ENCODE measurements around the gene ACTMAP.

GRCh38 chr19:40797166-40797962 lies 47.1 kb upstream of the ACTMAP start:
- TF ChIP-seq CTCF (IDR thresholded peaks at IDR 0.05) = no peak
- no peak for TF ChIP-seq POLR2A (IDR thresholded peaks at IDR 0.05)
- TF ChIP-seq EP300 (IDR thresholded peaks at IDR 0.05) = no peak
